Neural crest cell (in vitro differentiated cells): ENCODE results near the gene MEAK7. TPM values are rescaled to one million over a fixed set of nuclear protein-coding genes. Genes with fewer than 3 reads are reported as not detected.

Experiments
- DNase-seq: peaks from one replicate; pipeline ENCODE4 v3.0.0; 2021; ENCODE audit warnings: low read depth, mixed read lengths, low spot score
- H3K27ac Mint-ChIP-seq: one replicate; pipeline ENCODE4 v1.8.0; 2021; ENCODE audit warnings: mild to moderate bottlenecking, mixed read lengths; ENCODE audit not compliant: unreplicated experiment
- H3K27me3 Mint-ChIP-seq: 2 replicates; pipeline ENCODE4 v1.8.0; 2021; ENCODE audit warnings: low read depth, mild to moderate bottlenecking, mixed read lengths
- H3K36me3 Mint-ChIP-seq: 2 replicates; pipeline ENCODE4 v1.8.0; 2021; ENCODE audit warnings: low read depth, mild to moderate bottlenecking, mixed read lengths
- H3K4me1 Mint-ChIP-seq: 2 replicates; pipeline ENCODE4 v1.8.0; 2021; ENCODE audit warnings: mixed read lengths
- H3K4me3 Mint-ChIP-seq: one replicate; pipeline ENCODE4 v1.8.0; 2021; ENCODE audit warnings: mild to moderate bottlenecking, mixed read lengths
- H3K9me3 Mint-ChIP-seq: 2 replicates; pipeline ENCODE4 v1.8.0; 2021; ENCODE audit warnings: mixed read lengths
- total RNA-seq: library from RNA; stranded (reverse); gene quantifications from 2 replicates; pipeline ENCODE4 v1.2.1, GENCODE V29; 2021
- TF ChIP-seq, protein P1 (sequence below): fragments of 200-600 bp; sonication (generic); conservative IDR thresholded peaks from 2 replicates; pipeline ENCODE4 v1.5.0; 2021; ENCODE audit warnings: antibody characterized with exemption, mild to moderate bottlenecking

MEAK7 gene
- total RNA-seq, 1 donor from 2014 or later: 29.5 TPM

DNA sequence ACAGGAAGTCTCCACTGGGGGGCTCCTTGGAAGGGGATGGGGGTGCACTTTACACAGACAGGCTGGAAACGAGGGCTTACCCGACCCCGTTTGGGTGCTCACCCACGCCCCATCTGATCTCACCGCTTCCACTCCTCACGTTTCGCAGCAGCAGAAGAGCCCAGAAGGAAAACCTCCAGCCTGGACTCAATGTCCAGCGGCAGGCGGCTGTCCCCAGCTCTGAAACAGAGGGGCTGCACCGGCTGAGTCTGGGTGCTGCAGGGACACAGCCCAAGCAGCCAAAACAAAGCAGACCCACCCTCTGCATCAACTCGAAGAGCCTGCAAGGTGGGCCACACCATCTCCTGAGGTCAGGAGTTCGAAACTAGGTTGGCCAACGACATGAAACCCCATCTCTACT, 3.9 kb downstream of the MEAK7 start:
- Mint-ChIP-seq H3K4me3 (peak overlapping the region; percentile 67), H3K27me3 (no peaks in the 10 kb centered on the region), H3K9me3 (no peaks in the 10 kb centered on the region), H3K27ac (no peak overlapping the region), H3K4me1 (peaks cover 27% of the 10 kb centered on the region), H3K36me3 (peaks cover 16% of the 10 kb centered on the region)
- DNase-seq: no peak
- TF ChIP-seq, protein P1, sequence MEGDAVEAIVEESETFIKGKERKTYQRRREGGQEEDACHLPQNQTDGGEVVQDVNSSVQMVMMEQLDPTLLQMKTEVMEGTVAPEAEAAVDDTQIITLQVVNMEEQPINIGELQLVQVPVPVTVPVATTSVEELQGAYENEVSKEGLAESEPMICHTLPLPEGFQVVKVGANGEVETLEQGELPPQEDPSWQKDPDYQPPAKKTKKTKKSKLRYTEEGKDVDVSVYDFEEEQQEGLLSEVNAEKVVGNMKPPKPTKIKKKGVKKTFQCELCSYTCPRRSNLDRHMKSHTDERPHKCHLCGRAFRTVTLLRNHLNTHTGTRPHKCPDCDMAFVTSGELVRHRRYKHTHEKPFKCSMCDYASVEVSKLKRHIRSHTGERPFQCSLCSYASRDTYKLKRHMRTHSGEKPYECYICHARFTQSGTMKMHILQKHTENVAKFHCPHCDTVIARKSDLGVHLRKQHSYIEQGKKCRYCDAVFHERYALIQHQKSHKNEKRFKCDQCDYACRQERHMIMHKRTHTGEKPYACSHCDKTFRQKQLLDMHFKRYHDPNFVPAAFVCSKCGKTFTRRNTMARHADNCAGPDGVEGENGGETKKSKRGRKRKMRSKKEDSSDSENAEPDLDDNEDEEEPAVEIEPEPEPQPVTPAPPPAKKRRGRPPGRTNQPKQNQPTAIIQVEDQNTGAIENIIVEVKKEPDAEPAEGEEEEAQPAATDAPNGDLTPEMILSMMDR: no peak

DNA sequence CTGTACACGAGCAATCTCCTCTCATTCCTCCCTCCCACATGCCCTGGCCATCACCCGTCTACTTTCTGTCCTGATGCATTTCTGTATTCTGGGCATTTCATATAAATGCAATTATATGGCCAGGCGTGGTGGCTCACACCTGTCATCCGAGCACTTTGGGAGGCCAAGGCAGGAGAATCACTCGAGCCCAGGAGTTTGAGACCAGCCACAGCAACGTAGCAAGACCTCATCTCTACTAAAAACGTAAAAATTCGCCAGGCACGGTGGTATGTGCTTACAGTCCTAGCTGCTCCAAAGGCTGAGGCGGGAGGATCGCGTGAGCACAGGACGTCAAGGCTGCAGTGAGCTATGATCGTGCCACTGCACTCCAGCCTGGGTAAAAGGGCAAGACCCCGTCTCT, 4.8 kb downstream of the MEAK7 start:
- Mint-ChIP-seq H3K27ac (no peak overlapping the region), H3K9me3 (peaks cover 3% of the 10 kb centered on the region), H3K27me3 (no peaks in the 10 kb centered on the region), H3K36me3 (peaks cover 24% of the 10 kb centered on the region), H3K4me3 (peak overlapping the region; percentile 20), H3K4me1 (peaks cover 18% of the 10 kb centered on the region)
- DNase-seq: no peak
- TF ChIP-seq, protein P1: no peak

DNA sequence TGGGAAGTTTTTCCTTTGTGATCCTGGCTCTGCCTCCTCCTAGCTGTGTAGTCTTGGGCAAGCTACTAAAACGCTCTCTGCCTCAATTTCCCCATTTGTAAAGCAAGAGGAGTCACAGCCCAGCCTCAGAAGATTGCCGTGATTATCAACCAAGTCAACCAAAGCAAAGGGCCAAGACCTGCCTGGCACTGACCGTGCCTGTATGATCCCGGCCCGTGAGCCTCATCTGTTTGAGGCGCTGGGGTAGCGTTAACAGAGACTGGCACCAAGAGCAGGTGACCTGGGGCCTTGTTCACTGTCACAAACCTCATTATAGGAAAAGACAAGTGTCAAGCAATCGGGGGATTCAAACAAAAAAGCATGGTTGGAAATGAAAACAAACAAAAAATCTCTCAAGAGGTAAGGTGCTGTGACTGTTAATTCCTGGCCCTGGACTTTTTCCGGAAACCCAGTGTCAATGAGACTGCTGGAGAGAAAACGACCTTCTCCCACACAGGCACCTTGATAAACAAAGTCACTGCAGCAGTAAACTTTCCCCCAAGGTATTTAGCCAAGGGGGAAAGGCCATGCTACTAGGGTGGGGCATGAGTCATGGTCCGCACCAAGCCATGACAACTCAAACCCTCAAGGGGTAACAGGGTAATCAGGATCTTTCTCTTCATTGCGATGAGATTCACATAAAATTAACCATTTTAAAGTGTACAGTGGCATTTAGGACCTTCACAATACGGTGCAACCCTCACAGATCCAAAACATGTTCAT, 5.4 kb downstream of the MEAK7 start:
- Mint-ChIP-seq H3K27me3 (no peaks in the 10 kb centered on the region), H3K36me3 (peaks cover 30% of the 10 kb centered on the region), H3K4me1 (peaks cover 16% of the 10 kb centered on the region), H3K9me3 (peaks cover 7% of the 10 kb centered on the region), H3K27ac (no peak overlapping the region), H3K4me3 (no peak overlapping the region)
- TF ChIP-seq, protein P1: no peak
- no peak for DNase-seq

DNA sequence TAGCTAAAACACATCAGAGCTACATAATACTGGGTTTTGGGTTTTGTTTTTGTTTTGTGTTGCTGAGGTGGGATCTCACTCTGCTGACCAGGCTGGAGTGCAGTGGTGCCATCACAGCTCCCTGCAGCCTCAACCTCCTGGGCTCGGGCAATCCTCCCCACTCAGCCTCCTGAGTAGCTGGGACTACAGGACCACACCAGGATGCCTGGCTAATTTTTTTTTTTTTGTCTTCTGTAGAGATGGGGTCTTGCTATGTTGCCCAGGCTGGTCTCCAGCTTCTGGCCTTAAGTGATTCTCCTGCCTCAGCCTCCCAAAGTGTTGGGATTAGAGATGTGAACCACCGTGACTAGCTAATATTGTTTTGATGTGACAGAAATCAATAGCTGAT, 6.2 kb downstream of the MEAK7 start:
- no peak for DNase-seq
- peaks cover 8% of the 10 kb centered on the region for H3K4me1 Mint-ChIP-seq
- H3K9me3 Mint-ChIP-seq: peaks cover 8% of the 10 kb centered on the region
- H3K36me3 Mint-ChIP-seq: peaks cover 33% of the 10 kb centered on the region
- no peak overlapping the region for H3K27ac Mint-ChIP-seq
- no peak overlapping the region for H3K4me3 Mint-ChIP-seq
- no peaks in the 10 kb centered on the region for H3K27me3 Mint-ChIP-seq
- TF ChIP-seq, protein P1: no peak

DNA sequence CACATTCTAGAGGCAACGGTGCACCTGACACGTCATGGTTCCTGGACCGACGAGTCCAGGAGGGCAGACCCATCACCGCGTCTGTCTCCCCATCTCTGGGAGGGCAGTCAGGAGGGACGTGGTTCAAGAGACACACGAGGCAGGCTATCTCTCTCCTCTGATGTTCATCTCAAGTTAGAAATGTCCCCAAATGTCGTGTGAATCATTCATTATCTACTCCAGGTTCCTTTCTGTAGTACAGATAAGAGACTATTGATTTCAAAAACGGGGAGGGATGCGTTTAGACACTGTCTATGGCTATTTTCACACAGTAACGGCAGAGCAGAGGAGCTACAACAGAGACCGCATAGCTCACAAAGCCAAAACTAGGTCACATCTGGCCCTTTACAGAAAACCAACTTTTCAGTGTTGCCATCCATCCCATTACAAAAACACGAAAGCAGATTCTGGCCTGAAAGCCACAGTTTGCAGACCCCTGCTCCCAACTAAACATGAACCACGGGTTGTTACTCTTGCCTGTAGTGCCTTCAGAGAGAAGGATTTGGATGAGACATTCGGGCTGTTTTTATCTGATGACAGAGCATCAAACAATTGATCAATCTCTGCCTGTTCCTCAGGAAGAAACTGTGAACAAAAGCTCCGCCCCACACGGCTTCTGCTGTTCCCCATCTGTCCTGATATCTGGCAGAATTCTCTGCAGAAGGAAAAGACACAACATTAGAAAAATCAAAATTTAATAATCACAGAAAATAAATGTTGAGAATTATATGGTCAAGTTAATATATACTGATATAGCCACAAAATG, 6.8 kb downstream of the MEAK7 start:
- TF ChIP-seq, protein P1: no peak
- Mint-ChIP-seq H3K4me3 (no peak overlapping the region), H3K9me3 (peaks cover 12% of the 10 kb centered on the region), H3K36me3 (peaks cover 39% of the 10 kb centered on the region), H3K27me3 (no peaks in the 10 kb centered on the region), H3K27ac (no peak overlapping the region), H3K4me1 (peaks cover 2% of the 10 kb centered on the region)
- DNase-seq: no peak
